H9 (cell line): ENCODE measurements around the gene R3HDM4. TPM values are rescaled to one million over a fixed set of nuclear protein-coding genes. Genes with fewer than 3 reads are reported as not detected.
A peak's percentile ranks its signal among the peaks of the same experiment; 100 is the strongest.

Source experiments
- DNase-seq: peaks from one replicate; pipeline ENCODE4 v3.0.0-alpha.2; 2017
- H2AFZ ChIP-seq: one replicate; pipeline ENCODE4 v1.6.1; 2013; ENCODE audit warnings: mild to moderate bottlenecking, low read length, control low read depth, moderate library complexity
- H2AK5ac ChIP-seq: 2 replicates; pipeline ENCODE4 v1.6.1; 2013; ENCODE audit warnings: low read length, control low read depth, mixed read lengths; ENCODE audit not compliant: insufficient read length
- H2BK120ac ChIP-seq: one replicate; pipeline ENCODE4 v1.6.1; 2013; ENCODE audit warnings: low read depth, mild to moderate bottlenecking, low read length, control low read depth, inconsistent platforms; ENCODE audit not compliant: poor library complexity, severe bottlenecking
- H2BK12ac ChIP-seq: 2 replicates; pipeline ENCODE4 v1.6.1; 2013; ENCODE audit warnings: low read length, control low read depth, mixed read lengths, low read depth; ENCODE audit not compliant: insufficient read length
- H2BK15ac ChIP-seq: 2 replicates; pipeline ENCODE4 v1.6.1; 2013; ENCODE audit warnings: low read depth, low read length, control low read depth
- H2BK20ac ChIP-seq: one replicate; pipeline ENCODE4 v1.6.1; 2013; ENCODE audit warnings: low read depth, mild to moderate bottlenecking, low read length, control low read depth, inconsistent platforms; ENCODE audit not compliant: poor library complexity, severe bottlenecking
- H2BK5ac ChIP-seq: 2 replicates; pipeline ENCODE4 v1.6.1; 2013; ENCODE audit warnings: low read length, control low read depth, mixed read lengths; ENCODE audit not compliant: insufficient read length
- H3K14ac ChIP-seq: 2 replicates; pipeline ENCODE4 v1.6.1; 2013; ENCODE audit warnings: low read length, control low read depth; ENCODE audit not compliant: insufficient read depth
- H3K18ac ChIP-seq: 2 replicates; pipeline ENCODE4 v1.6.1; 2013; ENCODE audit warnings: low read depth, mild to moderate bottlenecking, mixed read lengths, low read length, control low read depth; ENCODE audit not compliant: insufficient read length
- H3K23ac ChIP-seq: 2 replicates; pipeline ENCODE4 v1.6.1; 2013; ENCODE audit warnings: low read length, control low read depth, mixed read lengths, low read depth; ENCODE audit not compliant: insufficient read length
- H3K23me2 ChIP-seq: 2 replicates; pipeline ENCODE4 v1.6.1; 2013; ENCODE audit warnings: low read depth, mild to moderate bottlenecking, mixed read lengths, low read length, control low read depth; ENCODE audit not compliant: insufficient read length, poor library complexity, severe bottlenecking
- H3K27ac ChIP-seq: 2 replicates; pipeline ENCODE4 v1.5.1; 2013; ENCODE audit warnings: low read length, control low read depth, mixed read lengths, low read depth; ENCODE audit not compliant: insufficient read length
- H3K27me3 ChIP-seq: 2 replicates; pipeline ENCODE4 v1.6.1; 2013; ENCODE audit warnings: low read length, control low read depth, inconsistent platforms; ENCODE audit not compliant: insufficient read depth
- H3K4ac ChIP-seq: 2 replicates; pipeline ENCODE4 v1.6.1; 2013; ENCODE audit warnings: low read depth, mild to moderate bottlenecking, control low read depth, inconsistent platforms, low read length, moderate library complexity
- H3K4me1 ChIP-seq: 2 replicates; pipeline ENCODE4 v1.6.1; 2013; ENCODE audit warnings: low read length, control low read depth, inconsistent platforms; ENCODE audit not compliant: insufficient read depth
- H3K4me2 ChIP-seq: 2 replicates; pipeline ENCODE4 v1.6.1; 2013; ENCODE audit warnings: low read length, control low read depth, mixed read lengths; ENCODE audit not compliant: insufficient read length, insufficient read depth
- H3K56ac ChIP-seq: 2 replicates; pipeline ENCODE4 v1.6.1; 2013; ENCODE audit warnings: low read depth, mild to moderate bottlenecking, mixed read lengths, low read length, control low read depth; ENCODE audit not compliant: insufficient read length
- H3K79me1 ChIP-seq: 2 replicates; pipeline ENCODE4 v1.6.1; 2013; ENCODE audit warnings: low read depth, mild to moderate bottlenecking, moderate library complexity, low read length, control low read depth, inconsistent platforms; ENCODE audit not compliant: insufficient read depth, poor library complexity, severe bottlenecking
- H3K79me2 ChIP-seq: 2 replicates; pipeline ENCODE4 v1.6.1; 2013; ENCODE audit warnings: low read length, control low read depth, inconsistent platforms; ENCODE audit not compliant: insufficient read depth
- H3K9ac ChIP-seq: 2 replicates; pipeline ENCODE4 v1.6.1; 2013; ENCODE audit warnings: low read length, control low read depth, mixed read lengths; ENCODE audit not compliant: insufficient read length; ENCODE audit errors: extremely low read depth
- H3K9me3 ChIP-seq: one replicate; pipeline ENCODE4 v1.6.1; 2013; ENCODE audit warnings: low read depth, low read length, inconsistent platforms; ENCODE audit not compliant: control insufficient read depth
- H3T11ph ChIP-seq: one replicate; pipeline ENCODE4 v1.6.1; 2013; ENCODE audit warnings: mild to moderate bottlenecking, low read length, control low read depth, inconsistent platforms
- H4K20me1 ChIP-seq: one replicate; pipeline ENCODE4 v1.6.1; 2013; ENCODE audit not compliant: control insufficient read depth, insufficient read length, insufficient read depth
- H4K5ac ChIP-seq: 2 replicates; pipeline ENCODE4 v1.6.1; 2013; ENCODE audit warnings: low read depth, mild to moderate bottlenecking, mixed read lengths, low read length, control low read depth; ENCODE audit not compliant: insufficient read length
- H4K8ac ChIP-seq: replicated peaks from 2 replicates; pipeline ENCODE4 v1.6.1; 2013; ENCODE audit warnings: low read length, control low read depth, mixed read lengths, low read depth; ENCODE audit not compliant: insufficient read length
- H4K91ac ChIP-seq: 2 replicates; pipeline ENCODE4 v1.6.1; 2013; ENCODE audit warnings: low read depth, mild to moderate bottlenecking, moderate library complexity, mixed read lengths, low read length, control low read depth; ENCODE audit not compliant: insufficient read length
- H3K27ac Mint-ChIP-seq, 3 experiments: 2 replicates in 2 of 3; 3 replicates in 1 of 3; pipeline ENCODE4 v1.8.0; 2020 to 2021; ENCODE audit warnings: mixed read lengths in 3 of 3, mild to moderate bottlenecking in 1 of 3, moderate library complexity in 1 of 3
- H3K27me3 Mint-ChIP-seq: 2 replicates; pipeline ENCODE4 v1.8.0; 2021; ENCODE audit warnings: low read depth, mild to moderate bottlenecking, moderate library complexity, mixed read lengths
- H3K36me3 Mint-ChIP-seq, 3 experiments: 2 replicates in 2 of 3; 3 replicates in 1 of 3; pipeline ENCODE4 v1.8.0; 2020 to 2021; ENCODE audit warnings: low read depth in 3 of 3, mixed read lengths in 3 of 3; ENCODE audit not compliant: insufficient read depth in 1 of 3
- H3K4me1 Mint-ChIP-seq, 2 experiments: 2 replicates each; pipeline ENCODE4 v1.8.0; 2020; ENCODE audit warnings: mixed read lengths in 2 of 2
- H3K4me3 Mint-ChIP-seq, 2 experiments: 2 replicates in 1 of 2; 3 replicates in 1 of 2; pipeline ENCODE4 v1.8.0; 2020 to 2021; ENCODE audit warnings: mild to moderate bottlenecking in 2 of 2, mixed read lengths in 2 of 2, moderate library complexity in 1 of 2
- H3K9me3 Mint-ChIP-seq, 2 experiments: 2 replicates in 1 of 2; 3 replicates in 1 of 2; pipeline ENCODE4 v1.8.0; 2020; ENCODE audit warnings: mild to moderate bottlenecking in 2 of 2, mixed read lengths in 2 of 2, moderate library complexity in 1 of 2
- whole genome bisulfite sequencing: extraction: QIAGEN DNeasy Blood & Tissue Kit; methylation state at CpG from one replicate; pipeline ENCODE4 v1.1.7; 2013; ENCODE audit warnings: missing lambda C conversion rate, low lambda C conversion rate, mixed read lengths; ENCODE audit not compliant: insufficient read length; ENCODE audit errors: extremely low coverage; 5-methylcytosine and 5-hydroxymethylcytosine counted together
- total RNA-seq: library from RNA; stranded (reverse); gene quantifications from 2 replicates; pipeline ENCODE4 v1.2.1, GENCODE V29; 2021
- TF ChIP-seq, protein P1 (sequence below): fragments of 200-600 bp; sonication (generic); conservative IDR thresholded peaks from 3 replicates; pipeline ENCODE4 v1.8.0; 2021; ENCODE audit warnings: antibody characterized with exemption, mild to moderate bottlenecking

R3HDM4 gene
- total RNA-seq, 1 experiment from 2014 or later = 66.4 TPM

DNA sequence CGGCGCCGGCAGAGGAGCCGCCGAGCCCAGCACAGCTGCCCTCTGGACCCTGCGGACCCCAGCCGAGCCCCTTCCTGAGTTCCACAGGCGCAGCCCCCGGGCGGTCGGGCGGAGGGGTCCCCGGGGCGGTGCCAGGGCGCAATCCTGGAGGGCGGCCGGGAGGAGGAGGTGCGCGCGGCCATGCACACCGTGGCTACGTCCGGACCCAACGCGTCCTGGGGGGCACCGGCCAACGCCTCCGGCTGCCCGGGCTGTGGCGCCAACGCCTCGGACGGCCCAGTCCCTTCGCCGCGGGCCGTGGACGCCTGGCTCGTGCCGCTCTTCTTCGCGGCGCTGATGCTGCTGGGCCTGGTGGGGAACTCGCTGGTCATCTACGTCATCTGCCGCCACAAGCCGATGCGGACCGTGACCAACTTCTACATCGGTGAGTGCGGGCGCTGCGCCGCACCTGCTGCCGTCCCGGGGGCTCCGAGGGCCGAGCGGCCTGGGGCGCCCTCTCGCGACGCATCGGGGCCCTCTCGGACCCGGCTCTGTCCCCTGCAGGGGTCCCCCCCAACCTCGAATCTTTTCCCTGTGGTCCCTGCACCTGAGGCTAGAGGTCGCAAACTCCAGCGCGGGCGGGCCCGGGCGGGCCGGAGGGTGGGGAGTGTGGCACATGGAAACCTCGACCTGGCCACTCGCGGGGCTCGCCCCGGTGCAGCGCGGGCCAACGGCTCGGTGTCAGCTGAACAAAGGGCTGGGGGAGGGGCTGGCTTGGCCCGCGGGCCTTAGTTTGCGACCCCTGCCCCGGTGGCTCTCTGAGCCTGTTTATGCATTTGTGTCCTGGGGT, 4.5 kb upstream of the R3HDM4 start, which contains the start of gene KISS1R:
Gene KISS1R, plus strand, starts transcription at position 11 of the 829 bp plus-strand sequence. Its CDS starts 170 bp downstream, at position 181.
- Histone ChIP-seq H4K91ac (no peak within 1 kb of the TSS), H3T11ph (no peak within 1 kb of the TSS), H3K4me1 (no peaks in the 10 kb centered on the region), H4K8ac (no peak within 1 kb of the TSS), H2AFZ (no peak within 1 kb of the TSS), H3K23ac (no peak within 1 kb of the TSS), H2BK15ac (no peak within 1 kb of the TSS), H3K4ac (no peak within 1 kb of the TSS), H3K18ac (no peak within 1 kb of the TSS), H3K9me3 (no peaks in the 10 kb centered on the region), H3K56ac (no peak within 1 kb of the TSS), H3K79me2 (no peaks in the 10 kb centered on the region), H3K79me1 (no peaks in the 10 kb centered on the region), H2AK5ac (no peak within 1 kb of the TSS), H4K20me1 (no peaks in the 10 kb centered on the region), H2BK12ac (no peak within 1 kb of the TSS), H3K4me2 (peak within 1 kb of the TSS; percentile 51), H2BK5ac (no peak within 1 kb of the TSS), H3K27me3 (peaks cover 19% of the 10 kb centered on the region; the same call in 1 of the 2 replicates), H3K14ac (0 out of 2 replicates have a peak within 1 kb of the TSS, but pooled peaks have one; percentile 11), H2BK20ac (no peak within 1 kb of the TSS), H3K27ac (no peak within 1 kb of the TSS), H2BK120ac (no peak within 1 kb of the TSS), H4K5ac (no peak within 1 kb of the TSS), H3K9ac (no peak within 1 kb of the TSS), H3K23me2 (peaks cover 22% of the 10 kb centered on the region)
- Mint-ChIP-seq H3K27me3 (peaks cover 74% of the 10 kb centered on the region), H3K9me3 (peaks cover 0 to 3% of the 10 kb centered on the region in 2 experiments; a peak in 2 of 5 replicates), H3K4me1 (peaks cover 3 to 5% of the 10 kb centered on the region in 2 experiments; a peak in 2 of 4 replicates), H3K27ac (no peak within 1 kb of the TSS), H3K36me3 (peaks cover 0 to 2% (median 0%) of the 10 kb centered on the region in 3 experiments; a peak in 1 of 7 replicates), H3K4me3 (peak within 1 kb of the TSS; percentile 58 to 82)
- no CpG with 5 or more reads among the region's 87 CpGs for WGBS
- TF ChIP-seq, protein P1, sequence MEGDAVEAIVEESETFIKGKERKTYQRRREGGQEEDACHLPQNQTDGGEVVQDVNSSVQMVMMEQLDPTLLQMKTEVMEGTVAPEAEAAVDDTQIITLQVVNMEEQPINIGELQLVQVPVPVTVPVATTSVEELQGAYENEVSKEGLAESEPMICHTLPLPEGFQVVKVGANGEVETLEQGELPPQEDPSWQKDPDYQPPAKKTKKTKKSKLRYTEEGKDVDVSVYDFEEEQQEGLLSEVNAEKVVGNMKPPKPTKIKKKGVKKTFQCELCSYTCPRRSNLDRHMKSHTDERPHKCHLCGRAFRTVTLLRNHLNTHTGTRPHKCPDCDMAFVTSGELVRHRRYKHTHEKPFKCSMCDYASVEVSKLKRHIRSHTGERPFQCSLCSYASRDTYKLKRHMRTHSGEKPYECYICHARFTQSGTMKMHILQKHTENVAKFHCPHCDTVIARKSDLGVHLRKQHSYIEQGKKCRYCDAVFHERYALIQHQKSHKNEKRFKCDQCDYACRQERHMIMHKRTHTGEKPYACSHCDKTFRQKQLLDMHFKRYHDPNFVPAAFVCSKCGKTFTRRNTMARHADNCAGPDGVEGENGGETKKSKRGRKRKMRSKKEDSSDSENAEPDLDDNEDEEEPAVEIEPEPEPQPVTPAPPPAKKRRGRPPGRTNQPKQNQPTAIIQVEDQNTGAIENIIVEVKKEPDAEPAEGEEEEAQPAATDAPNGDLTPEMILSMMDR = peak; percentile 85
- peak; percentile 89 for DNase-seq
